GM19193 (cell line): ENCODE data around the gene MLF2.

Experiments
- POLR2A ChIP-seq: IDR thresholded peaks from 4 replicates; pipeline ENCODE4 v1.6.1; 2011; ENCODE audit not compliant: insufficient read depth, insufficient read length; ENCODE audit errors: extremely low read depth

MLF2 gene

DNA sequence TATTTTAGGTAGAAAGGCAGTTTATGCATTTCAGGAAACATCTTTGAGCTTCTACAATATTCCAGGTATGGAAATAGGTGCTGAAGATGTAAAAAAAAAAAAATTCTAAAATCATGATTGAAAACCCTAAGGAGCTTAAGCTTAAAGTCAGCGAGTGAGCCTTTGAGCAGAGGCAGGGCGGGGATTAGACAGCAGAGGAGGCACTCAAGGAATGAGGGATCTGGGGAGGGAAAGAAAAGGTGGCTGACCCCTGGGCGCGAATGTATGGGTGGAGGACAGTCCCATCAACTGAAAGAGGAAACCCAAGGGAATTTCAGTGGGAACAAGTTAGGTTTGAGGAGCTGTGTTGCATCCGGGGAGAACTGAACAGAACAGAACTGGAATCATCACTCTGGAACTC, 6.8 kb upstream of the MLF2 start:
- no peak for TF ChIP-seq POLR2A

DNA sequence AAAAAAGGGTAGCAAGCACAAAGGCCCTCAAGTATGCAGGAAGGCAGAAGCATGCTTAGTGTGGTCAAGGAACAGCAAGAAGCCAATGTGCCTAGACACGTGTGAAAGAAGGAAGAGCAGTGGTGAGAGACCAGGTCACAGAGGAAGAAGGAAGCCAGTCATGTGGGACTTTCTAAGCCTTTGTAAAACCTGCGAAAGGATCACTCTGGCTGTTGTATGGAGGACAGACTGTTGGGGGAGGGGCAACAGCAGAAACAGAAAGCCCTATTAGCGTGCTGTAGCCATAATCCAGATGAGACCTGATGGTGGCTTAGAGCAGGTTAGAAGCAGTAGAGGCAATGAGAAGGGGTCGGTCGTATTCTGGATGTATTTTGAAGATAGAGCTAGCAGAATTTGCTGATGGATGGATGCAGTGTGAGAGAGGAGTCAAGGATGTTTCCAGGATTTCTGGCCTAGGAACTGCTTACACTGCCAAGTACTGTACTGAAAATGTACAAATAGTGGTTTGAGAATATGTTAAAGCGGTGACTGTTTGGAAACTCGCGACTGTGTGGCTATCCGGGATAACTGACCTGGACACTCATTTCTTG, 5.7 kb upstream of the MLF2 start:
- TF ChIP-seq POLR2A, result no peak

DNA sequence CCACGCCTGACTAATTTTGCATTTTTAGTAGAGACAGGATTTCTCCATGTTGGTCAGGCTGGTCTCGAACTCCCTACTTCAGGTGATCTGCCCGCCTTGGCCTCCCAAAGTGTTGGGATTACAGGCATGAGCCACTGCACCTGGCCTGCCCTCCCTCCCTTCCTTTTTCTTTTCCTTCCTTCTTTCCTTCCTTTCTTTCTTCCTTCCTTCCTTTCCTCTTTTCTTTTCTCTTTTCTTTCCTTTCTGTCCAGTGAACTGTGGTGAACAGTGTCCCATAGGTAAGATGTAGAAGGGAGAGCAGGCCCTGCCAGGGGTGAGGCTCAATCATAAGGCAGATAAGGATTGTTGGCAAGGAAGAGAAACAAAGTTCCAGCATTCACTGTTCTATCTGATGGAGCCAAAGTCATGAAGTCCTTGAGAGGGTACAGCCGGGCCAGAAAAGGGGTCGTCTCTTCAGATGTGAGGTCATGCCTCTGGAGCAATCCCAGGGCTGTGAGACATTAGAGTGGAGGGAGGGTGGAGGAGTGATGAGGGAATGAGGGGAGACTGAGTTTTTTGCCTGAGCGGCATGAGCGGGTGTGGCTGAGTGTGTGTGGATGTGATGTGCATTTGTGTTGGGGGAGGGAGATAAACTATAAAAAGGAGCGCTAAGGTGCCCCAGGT, 4.2 kb upstream of the MLF2 start:
- no peak for TF ChIP-seq POLR2A

DNA sequence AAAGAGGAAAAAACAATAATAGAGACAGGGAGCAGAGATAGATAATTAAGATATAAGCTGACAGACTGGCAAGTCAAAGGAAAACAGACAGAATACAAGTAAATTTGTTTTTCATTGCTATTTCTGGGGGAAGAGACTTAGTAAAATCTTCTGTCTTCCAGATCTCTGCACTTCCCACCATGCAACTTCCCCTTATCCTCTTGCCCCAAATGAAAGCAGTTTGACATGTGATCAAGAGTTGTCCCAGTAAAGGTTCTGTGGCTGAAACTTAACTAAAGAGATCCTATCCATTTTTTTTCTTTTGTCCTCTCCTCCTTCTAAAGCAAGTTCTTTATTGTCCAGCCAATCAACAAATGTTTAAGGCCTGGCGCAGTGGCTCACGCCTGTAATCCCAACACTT, 1.5 kb upstream of the MLF2 start:
- TF ChIP-seq POLR2A, result no peak

DNA sequence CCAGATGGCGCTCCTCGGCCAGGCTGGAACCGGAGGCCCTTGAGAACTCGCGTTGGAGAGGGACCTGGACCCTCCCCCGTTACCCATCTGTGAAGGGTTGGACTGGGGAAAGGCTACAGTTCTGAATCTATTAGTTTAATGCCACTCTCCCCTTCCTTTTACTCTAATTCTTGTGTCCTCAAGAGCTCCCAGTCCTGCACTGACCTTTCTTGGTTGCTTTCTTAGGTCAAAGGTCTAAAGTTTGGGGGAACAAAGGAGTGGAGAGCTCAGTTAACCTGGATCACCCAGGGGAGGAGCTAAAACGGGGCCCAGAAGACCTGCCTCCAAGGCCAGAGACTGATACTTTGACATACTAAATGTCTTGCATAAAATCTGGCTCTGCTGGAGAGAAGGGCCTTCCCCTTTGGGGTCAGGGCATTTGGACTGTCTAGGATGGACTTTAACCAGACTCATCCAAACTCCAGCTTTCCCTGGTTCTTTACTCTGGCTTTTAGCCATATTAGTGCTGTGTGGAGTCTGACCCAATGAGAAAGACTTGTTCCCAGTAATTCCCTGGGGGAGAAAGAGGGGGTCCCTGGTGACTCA, 923 bp upstream of the MLF2 start:
- TF ChIP-seq POLR2A, result no peak

DNA sequence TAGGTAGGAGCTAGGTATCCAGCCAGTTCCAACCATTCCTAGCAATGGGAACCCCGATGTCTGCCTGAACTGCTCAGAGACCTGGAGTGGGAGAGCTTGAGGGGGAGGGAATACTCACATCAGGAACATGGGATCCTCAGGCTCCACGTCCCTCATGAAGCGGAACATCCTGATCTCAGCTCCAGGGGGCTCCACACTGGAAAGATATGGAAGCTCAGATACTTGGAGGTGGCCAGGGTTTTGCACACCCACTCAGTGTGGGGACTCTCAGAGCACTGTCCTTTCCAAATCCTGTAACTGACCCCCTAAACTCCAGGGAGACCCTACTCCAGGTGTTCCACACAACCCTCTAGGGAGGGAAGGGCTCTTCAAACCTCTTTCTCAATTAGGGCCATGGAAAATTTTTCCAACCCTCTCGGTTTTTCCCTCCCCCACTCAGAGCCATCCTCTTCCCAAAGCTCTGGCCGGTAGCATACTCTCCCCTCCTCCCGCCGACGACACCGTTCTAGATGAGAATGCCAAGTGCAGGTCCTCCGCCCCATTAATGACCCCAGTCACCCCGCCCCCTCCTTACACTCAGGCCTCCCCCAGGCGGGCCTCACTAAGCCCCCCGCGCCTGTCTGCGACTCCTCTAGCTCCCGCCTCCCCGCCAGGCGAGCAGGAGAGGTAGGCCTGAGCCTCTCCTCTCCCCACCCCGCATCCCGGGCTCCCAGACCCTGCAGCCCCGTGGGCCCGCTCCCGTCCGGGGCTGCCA, 597 bp downstream of the MLF2 start:
- TF ChIP-seq POLR2A, result no peak

DNA sequence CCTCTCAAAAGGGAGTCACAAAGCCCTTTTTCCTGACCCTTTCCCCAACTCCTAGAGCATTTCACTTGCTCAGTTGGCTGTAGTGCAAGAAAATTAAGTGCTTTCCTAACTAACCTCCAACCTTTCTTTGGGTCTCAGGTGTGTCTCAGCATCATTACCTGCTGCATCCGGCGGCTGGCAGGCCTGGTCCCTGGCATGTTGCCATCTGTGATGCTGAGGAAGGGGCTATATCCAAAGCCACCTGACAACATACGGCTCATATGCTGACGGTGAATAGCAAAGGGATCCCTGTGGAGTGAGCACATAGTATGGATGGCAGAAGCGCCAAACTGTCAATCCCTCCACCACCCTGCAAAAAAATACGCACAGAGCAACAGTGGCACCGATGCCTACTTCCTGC, 1.2 kb downstream of the MLF2 start:
- no peak for TF ChIP-seq POLR2A

DNA sequence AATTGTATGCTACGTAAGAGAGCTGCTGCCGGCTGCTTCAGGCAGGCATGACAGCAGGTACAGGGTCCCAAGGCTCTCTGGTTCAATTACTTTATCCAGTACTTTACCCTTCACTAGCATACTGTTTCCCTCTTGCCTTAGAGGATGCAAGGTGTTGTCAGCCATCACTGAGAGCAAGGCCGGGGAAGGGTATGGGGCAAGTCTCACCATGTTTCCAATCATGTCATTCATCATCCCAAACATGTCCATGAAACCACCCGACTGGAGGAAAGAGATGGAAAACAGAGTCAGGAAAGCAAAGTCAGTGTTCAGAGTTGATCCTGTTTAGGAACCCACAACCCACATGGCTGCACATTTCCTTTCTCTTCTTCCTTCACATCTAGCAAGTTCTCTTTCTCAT, 2.4 kb downstream of the MLF2 start:
- no peak for TF ChIP-seq POLR2A

DNA sequence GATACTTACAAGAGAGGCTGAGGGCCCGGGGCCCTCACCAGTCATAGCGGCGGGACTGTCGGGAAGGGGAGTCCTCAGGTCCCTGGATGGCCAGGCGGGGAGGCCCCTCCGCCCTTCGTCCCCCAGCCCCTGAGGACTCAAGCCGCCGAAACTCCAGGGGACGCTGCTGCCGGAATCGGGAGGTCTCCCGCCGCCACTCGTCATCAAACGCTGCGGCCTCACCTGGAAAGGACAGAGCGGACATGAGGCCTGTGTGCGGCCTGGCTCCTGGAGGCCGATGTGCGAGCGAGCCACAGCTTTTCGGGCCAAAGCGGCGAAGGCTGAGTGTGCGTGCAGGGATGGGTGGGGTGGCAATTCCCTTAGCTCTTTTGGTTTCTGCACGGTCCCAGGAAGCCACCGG, 4.2 kb downstream of the MLF2 start:
- no peak for TF ChIP-seq POLR2A

DNA sequence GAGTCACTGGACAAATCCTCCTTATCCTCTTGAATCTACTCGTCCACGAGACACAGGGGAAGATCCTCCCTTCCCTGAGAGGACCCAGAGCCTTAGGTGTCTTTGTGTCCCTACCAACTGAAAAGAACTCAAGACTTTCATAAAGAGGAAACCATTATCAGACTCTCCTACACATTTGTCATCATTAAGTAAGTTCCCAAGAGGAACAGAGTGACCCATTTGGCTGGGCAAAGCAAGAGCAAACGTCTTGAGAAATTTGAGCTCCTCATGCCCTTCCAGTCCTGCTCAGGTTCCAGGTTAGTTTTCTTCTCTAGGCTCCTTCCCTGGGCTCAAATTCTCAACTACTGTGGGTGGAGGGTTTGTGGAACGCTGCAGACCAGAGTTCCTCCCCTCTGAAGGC, 5.7 kb downstream of the MLF2 start:
- no peak for TF ChIP-seq POLR2A

DNA sequence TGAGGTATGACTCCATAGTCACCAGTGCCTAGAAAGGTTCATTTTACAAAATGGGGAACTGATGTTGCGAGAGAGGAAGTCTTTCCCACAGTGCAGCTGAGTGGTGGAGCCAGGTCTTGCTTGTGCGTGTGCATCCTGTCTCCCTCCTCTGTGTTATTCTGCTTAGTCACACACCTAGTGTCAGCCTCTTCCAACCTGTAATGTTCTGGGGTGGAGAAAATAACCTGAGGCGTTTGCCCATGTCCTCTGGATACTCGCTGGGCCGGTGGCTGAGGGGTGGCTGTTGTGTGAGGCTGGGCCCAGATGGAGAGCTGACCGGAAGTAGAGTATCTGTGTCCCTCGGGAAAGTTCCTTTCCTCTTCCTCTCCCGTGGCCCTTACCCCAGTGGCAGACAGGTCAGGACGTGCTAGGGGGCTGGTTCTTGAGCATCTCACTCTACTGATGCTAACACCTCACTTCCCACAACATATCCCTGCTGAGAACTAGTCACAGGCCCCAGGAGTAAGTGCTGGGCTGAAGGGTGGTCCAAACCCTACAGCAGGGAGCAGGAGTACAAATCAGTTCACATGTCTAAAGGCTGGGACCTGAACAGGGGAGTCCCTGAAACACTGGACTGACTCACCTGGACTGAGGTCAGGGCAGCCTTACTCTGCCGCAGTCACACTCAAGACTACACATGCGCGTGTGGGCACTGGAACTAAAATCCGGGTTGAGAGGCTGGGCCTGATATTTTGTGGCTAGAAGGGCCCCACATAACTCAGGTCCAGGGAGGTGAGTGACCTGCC, 7.0 kb downstream of the MLF2 start:
- no peak for TF ChIP-seq POLR2A

DNA sequence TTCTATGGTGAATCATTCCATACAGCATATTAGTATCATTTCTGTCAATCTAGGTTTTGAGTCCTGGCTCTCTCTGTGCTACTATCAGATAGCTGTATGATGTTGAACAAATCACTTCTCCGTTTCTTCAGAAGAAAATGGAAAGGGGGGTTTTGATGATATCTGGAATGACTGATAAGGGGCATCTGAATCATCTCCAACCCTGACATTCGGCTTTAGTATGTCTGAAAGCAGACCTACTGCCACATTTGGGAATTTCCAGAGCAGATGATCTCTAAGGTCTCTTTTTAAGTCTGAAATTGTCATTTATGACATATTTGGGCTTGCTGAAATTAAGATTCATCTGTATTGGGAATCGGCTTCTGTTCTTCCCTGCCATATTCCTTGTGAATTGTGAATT, 10.1 kb downstream of the MLF2 start:
- TF ChIP-seq POLR2A, result no peak

DNA sequence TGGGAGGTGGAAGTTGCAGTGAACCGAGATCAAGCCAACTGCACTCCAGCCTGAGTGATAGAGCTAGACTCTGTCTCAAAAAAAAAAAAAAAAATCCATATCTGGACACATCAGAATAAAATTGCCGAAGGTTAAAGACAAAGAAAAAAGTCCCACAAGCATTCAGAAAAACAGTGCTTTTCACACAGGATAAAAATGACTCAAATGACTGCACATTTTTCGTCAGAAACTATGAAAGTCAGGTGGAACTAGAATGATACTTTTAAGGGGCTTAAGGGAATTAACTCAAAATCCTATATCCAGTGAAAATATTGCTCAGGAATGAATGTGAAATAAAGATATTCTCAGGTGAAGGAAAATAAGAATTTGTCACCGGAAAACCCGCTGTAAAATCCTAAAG, 16.2 kb downstream of the MLF2 start:
- no peak for TF ChIP-seq POLR2A

DNA sequence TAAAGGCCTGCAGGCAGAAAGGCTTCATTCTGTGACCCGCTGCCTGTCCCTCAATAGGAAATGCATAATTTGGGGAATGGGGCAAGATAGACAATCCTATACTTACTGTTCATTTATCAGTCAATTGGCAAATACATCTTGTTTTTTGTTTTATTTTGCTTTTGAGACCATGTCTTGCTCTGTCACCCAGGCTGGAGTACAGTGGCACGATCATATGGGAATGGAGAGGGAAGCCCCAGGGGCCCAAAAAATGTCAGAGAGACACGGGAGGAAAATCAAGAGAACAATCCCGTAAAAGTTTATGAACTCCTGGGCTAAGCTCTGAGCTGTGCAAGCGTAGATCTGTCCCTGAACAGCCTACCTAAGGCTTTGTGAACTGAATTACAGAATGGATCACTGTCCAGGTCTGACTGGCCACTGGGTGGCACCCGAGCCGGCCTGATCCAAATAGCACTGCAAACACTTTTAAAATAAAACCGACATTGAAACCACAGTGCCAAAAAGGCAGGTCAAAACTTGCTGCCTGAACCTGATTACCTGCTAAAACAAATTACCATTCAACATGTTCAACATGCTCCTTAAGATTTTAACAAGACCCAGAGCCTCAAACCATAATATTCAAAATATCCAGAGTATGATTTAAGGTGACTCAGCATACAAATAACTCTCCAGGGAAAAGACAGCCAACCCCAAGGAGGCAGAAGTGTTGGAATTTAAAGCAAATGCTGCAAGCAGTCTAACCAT, 17.3 kb downstream of the MLF2 start:
- TF ChIP-seq POLR2A, result no peak
